Fibroblast of lung (primary cell): ENCODE results near the gene AFAP1L2.

Source experiments
- CTCF ChIP-seq, 2 donors: IDR thresholded peaks in 1 of 2; conservative IDR thresholded peaks in 1 of 2; 1 replicate in 1 of 2; 2 replicates in 1 of 2; pipeline ENCODE4 v1.5.1; 2011 to 2012; ENCODE audit warnings: low read length in 2 of 2, control low read depth in 1 of 2, inconsistent platforms in 1 of 2, low read depth in 1 of 2, mild to moderate bottlenecking in 1 of 2
- EZH2 ChIP-seq: IDR thresholded peaks from 2 replicates; pipeline ENCODE4 v1.5.1; 2012; ENCODE audit warnings: low read length, control low read depth, mild to moderate bottlenecking; ENCODE audit errors: missing control alignments

GRCh38 chr10:114262496-114262895, 141.8 kb downstream of the AFAP1L2 start:
- TF ChIP-seq CTCF (conservative IDR thresholded peaks at IDR 0.05 in 1 of 2, IDR thresholded peaks at IDR 0.05 in 1 of 2; ENCODE audit: low read depth in 1 of 2, low read length in 2 of 2) = no peak
- TF ChIP-seq EZH2 = no peak
